Esophagus squamous epithelium (tissue), 4 donors: Measurements from ENCODE around the gene MRPL21.

ENCODE experiments used
- POLR2A ChIP-seq, 4 donors: fragments of 450-650 bp; IDR thresholded peaks; one replicate each; pipeline ENCODE4 v1.6.1; 2017; ENCODE audit warnings: antibody characterized with exemption in 4 of 4, mild to moderate bottlenecking in 4 of 4, moderate library complexity in 3 of 4
- TF ChIP-seq, protein P1 (sequence below), 6 experiments: fragments of 450-650 bp in 4 of 6; fragments of 200-600 bp in 2 of 6; sonication (generic) in 2 of 6; IDR thresholded peaks; one replicate each; pipeline ENCODE4 v1.5.1; 2016 to 2019; ENCODE audit warnings: antibody characterized with exemption in 6 of 6, mild to moderate bottlenecking in 4 of 6, moderate library complexity in 4 of 6

DNA sequence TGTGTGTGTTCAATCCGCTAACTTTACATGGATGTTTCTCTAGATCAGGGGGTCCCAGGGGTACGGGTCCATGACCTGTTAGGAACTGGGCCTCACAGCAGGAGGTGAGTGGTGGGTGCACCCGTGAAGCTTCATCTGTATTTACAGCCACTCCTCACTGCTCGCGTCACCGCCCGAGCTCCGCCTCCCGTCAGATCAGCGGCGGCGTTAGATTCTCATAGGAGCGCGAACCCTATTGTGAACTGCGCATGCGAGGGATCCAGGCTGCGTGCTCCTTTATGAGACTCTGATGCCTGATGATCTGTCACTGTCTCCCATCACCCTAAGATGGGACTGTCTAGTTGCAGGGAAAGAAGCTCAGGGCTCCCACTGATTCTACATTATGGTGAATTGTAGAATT is 45.3 kb upstream of the MRPL21 start:
- no peak for TF ChIP-seq POLR2A (IDR thresholded peaks at IDR 0.05)
- TF ChIP-seq, protein P1, sequence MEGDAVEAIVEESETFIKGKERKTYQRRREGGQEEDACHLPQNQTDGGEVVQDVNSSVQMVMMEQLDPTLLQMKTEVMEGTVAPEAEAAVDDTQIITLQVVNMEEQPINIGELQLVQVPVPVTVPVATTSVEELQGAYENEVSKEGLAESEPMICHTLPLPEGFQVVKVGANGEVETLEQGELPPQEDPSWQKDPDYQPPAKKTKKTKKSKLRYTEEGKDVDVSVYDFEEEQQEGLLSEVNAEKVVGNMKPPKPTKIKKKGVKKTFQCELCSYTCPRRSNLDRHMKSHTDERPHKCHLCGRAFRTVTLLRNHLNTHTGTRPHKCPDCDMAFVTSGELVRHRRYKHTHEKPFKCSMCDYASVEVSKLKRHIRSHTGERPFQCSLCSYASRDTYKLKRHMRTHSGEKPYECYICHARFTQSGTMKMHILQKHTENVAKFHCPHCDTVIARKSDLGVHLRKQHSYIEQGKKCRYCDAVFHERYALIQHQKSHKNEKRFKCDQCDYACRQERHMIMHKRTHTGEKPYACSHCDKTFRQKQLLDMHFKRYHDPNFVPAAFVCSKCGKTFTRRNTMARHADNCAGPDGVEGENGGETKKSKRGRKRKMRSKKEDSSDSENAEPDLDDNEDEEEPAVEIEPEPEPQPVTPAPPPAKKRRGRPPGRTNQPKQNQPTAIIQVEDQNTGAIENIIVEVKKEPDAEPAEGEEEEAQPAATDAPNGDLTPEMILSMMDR (IDR thresholded peaks at IDR 0.05): no peak
